RPMI8226 (cell line): ENCODE data around the gene FLNB.
"Not testable (repeated sequence)": the region's sequence is repeated elsewhere in the genome, so short reads cannot be mapped to it uniquely, and the experiment has no call there.

ENCODE experiments used
- DNase-seq: peaks from one replicate; pipeline ENCODE4 v3.0.0-alpha.2; 2015

The FLNB gene

DNA sequence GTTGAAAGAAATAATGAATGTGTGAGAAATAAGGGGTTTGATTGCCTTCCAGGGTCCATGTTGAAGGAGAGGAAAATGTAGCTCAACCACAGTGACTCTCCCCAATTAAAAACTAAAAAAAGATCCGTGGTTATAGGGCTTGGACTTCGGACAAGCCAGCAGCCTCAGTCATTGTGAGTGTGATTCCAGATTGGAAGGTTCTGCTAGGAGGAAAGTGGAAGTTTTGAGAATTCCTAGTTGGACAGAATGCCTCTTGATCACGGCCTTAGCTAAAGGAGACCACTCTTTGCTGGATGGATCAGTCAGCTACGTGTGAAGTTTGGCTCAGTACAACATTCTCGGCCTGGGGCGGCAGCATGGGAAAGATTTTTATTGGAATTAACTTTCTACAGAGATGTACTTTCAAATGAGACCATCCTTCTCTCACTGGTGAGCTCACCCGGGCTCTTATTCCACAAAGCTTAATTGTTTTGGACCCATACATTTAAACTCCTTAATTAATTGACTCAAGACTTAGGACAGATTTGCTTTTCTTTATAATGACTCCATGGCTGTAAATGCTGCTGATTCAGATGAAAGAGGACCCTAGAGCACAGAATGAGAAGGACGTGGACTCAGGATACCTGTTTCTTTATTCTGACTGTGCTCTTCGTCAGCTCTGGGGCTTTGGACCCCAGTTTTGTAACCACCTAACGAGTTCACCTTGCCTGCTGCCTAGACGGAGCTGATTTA is 27.5 kb downstream of the FLNB start:
- DNase-seq = no peak

DNA sequence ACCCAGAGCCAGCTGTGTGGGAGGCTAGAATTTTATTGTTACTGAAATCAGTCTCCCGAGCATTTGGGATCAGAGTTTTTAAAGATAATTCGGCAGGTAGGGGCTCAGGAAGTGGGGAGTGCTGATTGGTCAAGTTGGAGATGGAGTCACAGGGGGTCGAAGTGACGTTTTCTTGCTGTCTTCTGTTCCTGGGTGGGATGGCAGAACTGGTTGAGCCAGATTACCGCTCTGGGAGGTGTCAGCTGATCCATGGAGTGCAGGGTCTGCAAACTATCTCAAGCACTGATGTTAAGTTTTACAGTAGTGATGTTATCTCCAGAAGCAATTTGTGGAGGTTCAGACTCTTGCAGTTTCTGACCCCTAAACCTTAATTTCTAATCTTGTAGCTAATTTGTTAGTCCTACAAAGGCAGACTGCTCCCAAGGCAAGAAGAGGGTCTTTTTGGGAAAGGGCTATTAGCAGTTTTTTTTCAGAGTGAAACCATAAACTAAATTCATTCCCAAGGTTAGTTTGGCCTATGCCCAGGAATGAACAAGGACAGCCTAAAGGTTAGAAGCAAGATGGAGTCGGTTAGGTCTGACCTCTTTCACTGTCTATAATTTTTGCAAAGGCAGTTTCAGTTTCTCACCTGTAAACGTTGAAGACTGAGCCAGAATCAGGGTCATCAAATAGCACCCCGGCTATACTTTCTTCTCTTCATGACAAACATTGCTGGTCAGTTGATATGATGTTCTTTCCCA is 28.2 kb downstream of the FLNB start:
- no peak for DNase-seq

DNA sequence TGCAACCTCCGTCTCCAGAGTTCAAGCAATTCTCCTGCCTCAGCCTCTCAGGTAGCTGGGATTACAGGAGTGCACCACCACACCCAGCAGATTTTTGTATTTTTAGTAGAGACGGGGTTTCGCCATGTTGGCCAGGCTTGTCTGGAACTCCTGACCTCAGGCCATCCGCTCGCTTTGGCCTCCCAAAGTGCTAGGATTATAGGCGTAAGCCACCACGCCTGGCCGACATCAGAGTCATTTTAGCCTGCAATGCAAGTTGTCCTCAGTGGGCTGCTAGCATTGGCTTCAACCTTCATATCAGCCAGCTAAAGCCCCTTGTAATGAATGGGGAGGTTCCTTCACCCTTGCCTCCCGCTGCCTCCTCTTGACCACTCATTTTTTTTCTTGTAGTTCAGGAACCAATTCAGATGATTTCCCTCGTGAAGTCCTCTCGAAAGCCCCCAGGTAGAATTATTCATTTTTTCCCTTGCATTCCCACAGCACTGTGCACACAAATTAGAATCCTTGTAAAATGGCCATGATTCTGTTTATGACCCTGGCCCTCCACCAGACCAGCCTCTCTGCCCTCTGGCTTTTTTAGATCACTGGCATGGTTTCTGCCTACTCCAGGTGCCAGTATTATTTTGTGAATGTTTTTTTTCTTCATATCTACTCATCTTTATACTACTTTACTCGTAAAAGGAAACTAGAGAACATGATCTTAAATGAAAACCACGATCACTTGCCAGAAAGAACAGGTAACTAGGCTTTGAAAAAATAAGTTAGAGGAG is 29.1 kb downstream of the FLNB start:
- no peak for DNase-seq

DNA sequence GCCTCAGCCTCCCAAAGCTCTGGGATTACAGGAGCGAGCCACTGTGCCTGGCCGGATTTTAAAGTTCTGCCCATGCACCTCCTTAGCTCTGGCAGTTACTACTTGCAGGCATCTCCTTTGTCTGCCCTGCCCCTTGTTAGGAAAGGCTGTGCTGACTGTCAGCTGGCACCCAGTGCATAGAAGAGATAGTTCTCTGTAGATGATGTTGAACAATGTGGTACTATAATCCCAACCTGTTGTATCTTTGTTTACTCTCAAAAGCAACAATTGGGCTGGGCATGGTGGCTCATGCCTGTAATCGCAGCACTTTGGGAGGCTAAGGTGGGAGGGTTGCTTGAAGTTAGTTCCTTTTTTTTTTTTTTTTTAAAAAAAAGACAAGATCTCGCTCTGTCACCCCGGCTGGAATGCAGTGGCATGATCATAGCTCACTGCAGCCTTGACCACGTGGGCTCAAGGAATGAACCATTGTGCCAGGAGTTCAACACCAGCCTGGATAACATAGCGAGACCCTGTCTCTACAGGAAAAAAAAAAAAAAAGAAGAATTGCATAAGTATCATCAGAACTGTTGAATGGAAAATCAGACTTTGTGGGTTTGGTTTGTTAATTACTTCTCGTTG is 30.6 kb downstream of the FLNB start:
- DNase-seq = no peak

DNA sequence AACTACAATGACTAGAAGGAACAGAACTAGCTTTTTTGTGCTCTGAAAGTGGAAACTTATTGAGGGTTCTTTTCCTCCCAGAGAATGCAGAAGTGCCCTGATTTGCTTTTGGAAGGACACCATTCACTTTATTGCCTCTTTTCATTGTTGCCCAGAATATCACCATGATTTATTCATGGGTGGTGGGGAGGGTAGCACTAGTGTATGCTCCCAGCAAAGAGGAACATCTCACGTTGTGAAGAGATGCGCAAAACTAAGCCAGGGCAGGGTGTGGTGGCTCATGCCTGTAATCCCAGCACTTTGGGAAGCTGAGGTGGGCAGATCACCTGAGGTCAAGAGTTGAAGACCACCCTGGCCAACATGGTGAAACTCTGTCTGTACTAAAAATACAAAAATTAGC is 31.4 kb downstream of the FLNB start:
- DNase-seq = no peak

DNA sequence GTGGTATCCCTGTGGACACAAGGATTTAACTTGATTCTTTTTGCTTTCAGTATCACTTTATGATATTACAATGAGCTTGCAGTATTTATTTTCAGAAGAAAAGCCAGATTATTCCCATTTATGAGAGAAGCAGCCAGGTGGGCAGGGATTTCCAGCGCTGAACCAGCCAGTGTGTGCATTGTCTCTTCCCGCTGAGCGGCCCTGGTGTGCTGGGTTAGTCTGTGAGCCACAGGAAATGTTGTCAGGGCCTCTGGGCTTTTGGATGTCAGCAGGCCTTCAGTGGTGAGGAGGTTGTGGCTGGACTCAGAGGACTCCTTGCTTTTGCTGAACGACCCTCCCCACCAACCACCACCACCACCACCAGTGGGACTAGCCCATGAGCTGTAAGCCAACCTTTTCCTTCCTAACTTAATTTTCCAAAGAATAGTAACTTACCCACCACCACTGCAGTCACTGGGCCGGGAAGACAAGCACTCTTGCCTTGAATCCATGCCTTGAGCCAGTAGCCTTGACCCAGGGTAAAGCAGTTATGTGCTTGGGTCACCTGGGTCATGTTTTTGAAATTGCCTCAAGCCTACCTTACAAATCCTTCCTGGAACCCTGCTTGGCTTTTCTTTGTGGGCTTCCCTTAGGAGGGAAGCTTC is 33.1 kb downstream of the FLNB start:
- no peak for DNase-seq

DNA sequence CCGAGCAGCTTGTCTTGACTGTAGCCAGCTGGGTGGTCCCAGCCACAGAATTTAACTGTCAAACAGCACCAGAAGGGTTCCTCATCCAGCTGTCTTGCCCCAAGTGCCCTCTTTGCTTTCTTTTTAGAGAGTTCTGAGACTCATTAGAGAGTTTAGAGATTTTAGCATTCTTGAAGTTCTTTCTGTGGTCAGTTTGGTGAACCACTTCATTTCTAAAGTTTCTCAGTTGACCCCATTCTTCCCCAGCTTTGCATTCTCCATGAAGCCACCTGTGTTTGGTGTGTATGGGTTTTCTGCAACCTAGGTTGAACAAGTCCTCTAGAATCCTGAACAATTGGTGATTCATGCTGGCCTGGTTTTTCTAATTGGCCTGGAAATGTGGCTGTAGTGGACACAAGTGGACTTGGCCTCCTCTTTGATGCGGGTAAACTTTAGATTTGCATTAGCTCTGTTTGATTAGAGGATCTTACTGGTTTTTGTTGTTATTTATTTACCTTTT is 33.7 kb downstream of the FLNB start:
- peak; percentile 57 for DNase-seq

DNA sequence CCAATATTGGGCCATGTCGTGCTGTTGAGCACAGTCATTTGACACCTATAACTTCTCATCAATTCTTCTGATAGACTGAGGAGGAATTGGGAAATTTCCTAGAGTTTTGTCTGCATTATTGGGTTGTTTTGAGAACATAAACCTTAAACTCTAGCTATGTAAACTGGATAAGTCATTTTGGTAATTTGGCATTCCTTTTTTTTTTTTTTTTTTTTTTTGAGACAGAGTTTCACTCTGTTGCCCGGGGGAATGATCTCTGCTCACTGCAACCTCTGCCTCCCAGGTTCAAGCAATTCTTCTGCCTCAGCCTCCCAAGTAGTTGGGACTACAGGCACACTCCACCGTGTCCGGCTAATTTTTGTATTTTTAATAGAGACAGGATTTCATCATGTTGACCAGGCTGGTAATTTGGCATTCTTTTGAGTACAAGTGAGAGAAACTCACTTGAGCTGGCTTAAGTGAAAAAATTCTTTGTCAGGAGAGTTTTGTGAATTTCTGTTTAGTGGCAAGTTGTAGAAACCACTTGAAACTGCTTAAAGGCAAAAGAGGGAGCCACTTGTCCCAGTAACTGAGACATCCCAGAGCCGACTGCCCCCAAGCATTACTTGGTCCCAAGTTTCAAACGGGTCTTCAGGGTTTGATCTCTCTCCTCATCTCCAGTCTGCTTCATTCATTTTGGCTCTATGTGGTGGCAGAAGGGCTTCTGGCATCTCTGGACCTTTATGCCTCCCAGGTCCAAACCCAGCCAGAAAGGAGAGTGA is 34.9 kb downstream of the FLNB start:
- no peak for DNase-seq

DNA sequence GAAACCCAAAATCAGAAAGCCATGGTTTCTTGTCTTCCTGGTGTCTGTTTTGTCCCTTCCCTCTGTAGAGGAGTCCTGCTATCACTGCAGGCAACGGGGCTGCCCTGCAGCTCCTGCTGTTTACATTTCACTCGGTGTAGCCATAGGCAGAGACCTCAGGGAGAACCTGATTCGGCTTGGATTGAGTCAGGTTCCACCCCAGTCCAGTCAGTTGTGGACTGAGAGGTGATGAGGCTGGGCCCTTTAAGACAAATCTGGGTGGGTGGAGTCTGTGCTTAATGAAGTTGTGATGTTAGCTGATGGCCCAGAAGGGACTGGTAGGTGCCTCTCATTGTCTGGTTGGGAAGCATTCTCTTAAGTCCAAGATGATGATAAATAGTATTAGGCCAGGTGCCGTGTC is 35.7 kb downstream of the FLNB start:
- no peak for DNase-seq

DNA sequence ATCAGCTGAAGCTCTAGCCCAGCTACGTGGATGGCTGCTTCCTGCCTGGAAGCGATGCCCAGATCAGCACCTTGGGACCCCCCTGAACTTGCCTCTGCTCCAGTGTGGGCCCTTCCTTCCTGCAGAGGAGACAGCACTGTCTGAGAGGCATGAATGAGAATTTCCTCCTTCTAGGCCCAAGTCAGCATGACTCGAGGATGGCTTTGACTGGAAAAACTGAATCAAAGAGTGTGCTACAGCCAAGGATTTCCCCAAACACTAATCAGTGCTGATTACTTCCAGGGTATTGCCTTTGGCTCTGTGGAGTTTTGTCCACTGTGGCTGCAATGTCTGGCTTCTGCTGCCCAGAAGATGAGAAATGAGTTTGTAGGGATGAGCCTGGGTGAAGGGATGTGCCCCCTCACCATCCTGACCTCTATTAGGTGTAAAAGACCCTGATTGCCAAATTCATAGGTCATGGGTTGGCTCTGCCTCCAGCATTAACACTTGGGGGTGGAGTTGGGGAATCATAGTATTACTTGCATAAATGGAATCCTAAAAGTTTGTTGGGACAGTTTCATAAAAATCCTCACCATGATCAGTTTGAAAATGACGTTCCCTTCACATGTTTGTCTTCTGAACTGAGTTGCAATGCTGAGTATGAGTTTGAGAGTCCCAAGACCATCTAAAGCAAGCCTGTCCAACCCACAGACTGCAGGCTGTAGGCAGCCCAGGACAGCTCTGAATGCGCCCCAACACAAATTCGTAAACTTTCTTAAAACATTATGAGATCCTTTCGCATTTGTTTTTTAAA is 36.7 kb downstream of the FLNB start:
- no peak for DNase-seq

DNA sequence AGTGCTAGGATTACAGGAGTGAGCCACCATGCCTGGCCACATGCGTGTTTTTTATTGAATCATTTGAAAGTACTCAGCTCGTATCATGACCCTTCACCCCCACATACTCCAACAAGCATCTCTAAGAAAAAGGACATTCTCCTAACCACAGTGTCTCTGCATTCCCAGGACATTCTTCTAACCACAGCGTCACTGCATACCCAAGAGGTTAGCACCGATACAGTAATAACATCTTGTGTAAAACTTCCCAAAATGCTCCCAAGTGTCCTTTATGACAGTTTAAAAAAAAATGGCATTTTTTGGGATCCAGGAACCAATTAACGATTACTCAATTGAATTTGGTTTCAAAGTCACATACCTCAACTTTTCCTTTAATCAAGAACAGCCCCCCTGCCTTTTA is 39.6 kb downstream of the FLNB start:
- DNase-seq = no peak

DNA sequence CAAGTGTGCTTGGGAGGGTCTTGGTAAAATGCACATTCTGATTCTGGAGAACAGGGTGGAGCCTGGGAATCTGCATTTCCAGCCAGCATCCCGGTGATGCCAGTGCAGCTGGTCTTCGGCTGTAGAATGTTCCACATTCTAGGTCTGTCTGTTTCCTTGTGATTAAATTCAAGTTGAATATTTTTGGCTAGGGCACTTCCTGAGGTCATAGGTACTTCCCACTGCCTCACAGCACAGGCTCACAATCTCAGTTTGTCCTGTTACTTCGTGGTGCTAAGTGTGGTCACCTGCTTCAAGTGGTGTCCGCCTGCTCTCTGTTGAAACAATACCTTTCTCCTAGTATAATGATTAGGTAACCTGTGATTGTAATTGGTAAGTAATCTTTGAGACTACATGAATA is 40.1 kb downstream of the FLNB start:
- DNase-seq = no peak

DNA sequence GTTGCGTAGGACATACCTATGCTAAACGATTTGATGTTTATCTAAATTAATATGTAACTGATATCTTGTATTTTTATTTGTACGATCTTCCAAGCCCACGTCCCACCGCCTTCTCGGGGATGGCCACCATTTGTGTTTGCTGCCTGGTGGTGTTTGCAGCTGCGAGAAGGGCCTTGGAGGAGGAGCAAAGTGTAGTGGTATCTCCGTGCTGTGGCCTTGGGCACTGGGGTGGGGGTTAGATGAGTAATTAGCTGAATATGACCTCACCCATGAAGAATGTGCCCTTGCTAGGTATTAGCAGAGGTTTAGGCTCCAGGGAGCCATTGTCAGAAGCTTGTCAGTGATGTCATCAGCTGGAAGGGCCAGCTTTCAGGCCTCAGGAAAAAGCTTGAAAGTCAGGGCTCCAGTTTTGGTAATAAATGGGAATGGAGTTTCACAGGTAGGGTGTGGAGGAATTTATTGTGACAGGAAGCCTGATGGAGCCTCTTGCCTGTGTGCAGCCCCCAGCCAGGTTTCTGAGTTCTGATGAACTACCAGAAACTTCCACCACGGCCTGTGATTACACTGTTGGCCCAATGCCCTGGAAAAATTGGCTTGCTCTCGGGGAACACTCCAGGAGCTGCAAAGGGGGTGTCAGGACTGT is 41.0 kb downstream of the FLNB start:
- no peak for DNase-seq

DNA sequence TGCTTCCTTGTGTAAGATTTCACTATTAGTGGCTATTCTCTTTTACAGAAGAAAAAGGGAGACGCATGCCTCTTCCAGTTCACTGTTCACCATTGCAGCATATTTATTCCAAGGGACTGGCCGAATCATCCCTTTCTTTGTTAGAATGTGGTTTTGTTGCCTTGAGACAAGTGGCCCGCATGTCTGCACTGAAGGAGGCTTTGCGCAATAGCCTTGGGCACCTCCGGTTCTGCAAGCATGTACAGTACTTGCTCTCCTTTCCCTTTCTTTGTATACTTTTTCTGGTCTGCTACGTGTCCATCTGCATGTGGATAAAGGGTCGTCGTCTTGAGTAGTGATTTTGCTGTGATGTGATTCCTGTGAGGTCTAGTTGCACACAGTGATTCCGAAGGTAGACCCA is 43.0 kb downstream of the FLNB start:
- no peak for DNase-seq

DNA sequence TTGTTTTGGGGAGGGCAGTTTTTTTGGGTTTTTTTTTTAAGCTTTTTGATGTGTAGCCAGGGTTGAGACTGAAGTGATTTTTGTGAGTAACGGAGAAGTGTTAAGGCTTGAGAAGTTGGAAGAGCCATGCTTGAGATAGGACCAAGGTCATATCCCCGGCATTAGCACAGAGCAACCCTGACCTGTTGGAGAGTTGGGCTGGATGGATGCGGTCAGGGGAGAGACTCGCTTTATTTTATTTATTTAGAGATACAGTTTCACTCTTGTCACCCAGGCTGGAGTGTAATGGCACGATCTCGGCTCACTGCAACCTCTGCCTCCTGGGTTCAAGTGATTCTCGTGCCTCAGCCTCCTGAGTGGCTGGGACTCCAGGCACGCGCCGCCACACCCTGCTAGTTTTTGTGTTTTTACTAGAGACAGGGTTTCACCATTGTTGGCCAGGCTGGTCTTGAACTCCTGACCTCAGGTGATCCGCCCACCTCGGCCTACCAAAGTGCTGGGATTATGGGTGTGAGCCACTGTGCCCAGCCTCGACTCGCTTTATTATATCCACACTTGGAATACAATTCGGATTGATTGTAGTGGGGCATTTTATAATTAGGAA is 43.5 kb downstream of the FLNB start:
- not testable (repeated sequence) for DNase-seq

DNA sequence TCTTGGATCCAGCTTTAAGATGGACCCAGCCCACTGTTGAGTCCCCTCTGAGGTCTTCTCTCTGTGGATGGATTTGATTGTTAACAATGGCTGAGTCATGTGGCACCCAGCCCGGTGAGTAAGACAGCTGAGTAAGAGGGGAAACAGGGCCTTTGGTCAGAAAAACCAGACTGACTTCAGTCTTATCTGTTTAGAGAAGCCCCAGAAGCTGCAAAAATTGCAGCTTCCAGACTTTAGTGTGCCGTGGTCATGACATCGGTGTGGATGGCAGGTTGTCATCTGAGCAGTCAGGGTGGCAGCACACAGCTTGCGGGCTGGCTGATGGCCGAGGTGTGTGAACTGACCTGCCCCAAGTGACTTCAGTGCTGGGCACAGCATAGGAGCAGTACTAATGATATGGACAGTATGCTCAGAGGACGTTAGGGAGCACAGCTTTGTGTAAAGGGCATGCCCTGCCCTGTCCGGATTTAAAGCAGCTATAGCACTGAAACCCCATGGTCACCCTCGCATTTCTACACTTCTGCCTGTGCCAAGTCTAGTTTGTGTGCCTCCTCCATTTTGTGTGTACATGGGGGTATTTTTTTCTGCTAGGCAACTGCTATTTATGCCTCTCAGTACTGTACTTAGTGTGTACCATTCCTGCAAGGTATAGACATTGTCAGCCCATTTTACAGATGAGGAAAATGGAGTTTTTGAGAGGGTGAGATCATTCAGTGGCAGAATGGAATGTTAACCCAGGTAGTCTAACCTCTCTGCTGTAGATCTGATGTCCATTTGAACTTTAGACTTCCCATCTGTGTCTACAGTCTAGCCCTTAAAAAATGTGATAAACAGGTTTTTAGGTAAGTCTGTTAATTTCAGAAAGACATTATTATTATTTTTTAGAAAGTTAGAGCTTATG is 44.4 kb downstream of the FLNB start:
- no peak for DNase-seq

DNA sequence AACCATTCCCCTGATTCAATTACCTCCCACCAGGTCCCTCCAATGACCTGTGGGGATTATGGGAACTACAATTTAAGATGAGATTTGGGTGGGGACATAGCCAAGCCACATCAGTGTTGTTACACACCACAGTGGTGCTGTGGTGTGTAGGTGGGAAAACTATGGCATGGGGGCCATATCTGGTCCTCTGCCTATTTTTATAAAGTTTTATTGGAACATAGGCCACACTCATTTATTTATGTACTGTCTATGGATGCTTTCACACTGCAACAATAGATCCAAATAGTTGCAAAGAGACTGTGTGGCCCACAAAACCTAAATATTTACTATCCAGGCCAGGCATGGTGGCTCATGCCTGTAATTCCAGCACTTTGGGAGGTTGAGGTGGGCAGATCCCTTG is 46.4 kb downstream of the FLNB start:
- DNase-seq = no peak

DNA sequence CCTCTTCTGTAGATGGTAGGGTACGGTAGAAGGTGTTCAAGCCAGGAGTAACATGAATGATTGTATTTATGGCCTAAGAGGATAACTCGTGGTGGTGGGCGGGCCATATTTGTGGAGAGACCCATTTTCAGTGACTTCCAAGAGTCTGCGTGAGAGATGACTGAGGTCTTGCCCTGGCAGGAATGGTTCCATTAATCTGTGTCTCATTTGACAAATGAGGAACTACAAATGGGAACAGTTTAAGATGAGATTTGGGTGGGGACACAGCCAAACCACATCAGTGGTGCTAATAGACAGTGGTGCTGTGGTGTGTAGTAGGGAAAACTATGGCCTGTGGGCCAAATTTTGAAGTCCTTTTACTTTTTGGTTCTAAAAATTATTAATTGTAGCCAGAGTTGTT is 47.1 kb downstream of the FLNB start:
- no peak for DNase-seq

DNA sequence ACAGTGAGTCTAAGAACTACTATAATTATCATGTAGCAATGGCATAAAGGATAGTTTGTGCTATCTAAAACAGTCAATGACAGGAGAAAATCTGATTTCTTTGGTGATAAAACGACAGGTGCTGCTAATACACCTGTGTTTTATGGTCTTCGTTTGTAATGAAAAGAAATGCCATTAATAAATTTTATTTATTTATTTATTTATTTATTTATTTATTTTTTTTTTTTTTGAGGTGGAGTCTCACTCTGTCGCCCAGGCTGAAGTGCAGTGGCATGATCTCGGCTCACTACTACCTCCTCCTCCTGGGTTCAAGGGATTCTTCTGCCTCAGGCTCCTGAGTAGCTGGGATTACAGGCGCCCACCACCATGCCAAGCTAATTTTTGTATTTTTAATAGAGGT is 47.7 kb downstream of the FLNB start:
- DNase-seq = not testable (repeated sequence)
